GM19395 (cell line): ENCODE measurements around the gene FAM111B.
"Not testable (repeated sequence)": the region's sequence is repeated elsewhere in the genome, so short reads cannot be mapped to it uniquely, and the experiment has no call there.

Experiments
- ATAC-seq: cut with Tn5 transposase; IDR thresholded peaks from one replicate; pipeline ENCODE4 v1.9.1; 2021; ENCODE audit warnings: mild to moderate bottlenecking, moderate library complexity; ENCODE audit not compliant: unreplicated experiment

The FAM111B gene

DNA sequence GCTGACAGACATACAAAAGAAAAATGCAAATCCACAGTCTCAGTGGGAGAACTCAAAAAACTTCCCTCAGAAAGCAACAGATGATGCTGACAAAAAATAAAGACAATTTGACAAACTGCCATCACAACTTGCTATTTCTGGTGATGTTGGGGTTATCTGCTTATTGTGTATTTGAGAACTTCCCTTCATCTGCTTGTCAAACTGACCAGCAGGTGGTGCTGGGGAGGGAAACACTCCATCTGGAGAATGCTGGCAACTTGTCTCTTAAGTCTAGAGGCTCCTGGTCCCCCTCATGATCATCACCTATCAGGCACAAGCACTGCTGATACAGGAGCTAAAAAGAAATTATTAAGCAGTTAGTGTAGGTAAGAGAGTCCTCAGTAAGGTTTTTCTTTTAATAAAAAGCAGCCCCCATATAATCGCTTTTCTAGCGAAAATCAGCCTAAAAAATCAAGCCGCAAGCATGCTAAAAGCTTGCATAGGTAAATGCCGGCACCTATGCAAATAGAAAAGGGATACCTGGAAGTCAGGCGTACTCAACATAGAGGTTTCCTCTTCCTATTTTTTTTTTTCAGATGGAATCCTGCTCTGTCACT is 9.8 kb upstream of the FAM111B start:
- peak; percentile 56 for ATAC-seq

DNA sequence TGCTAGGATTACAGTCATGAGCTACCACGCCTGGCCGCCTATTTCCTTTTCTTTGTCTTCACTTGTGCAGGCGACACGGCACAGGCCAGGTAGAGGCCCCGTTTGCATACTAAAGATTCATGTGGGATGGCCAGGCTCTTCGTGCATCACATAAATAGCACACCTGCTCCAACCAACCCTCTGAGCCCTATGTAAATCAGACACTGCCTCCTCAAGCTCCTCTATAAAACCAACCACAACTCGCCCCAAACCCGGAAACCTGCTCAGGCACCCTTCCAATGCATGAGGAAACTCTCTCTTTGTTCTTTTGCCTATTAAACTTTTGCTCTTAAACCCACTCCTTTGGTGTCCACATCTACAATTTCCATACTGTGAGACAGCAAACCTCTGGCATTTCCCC is 9.1 kb upstream of the FAM111B start:
- peak; percentile 27 for ATAC-seq

DNA sequence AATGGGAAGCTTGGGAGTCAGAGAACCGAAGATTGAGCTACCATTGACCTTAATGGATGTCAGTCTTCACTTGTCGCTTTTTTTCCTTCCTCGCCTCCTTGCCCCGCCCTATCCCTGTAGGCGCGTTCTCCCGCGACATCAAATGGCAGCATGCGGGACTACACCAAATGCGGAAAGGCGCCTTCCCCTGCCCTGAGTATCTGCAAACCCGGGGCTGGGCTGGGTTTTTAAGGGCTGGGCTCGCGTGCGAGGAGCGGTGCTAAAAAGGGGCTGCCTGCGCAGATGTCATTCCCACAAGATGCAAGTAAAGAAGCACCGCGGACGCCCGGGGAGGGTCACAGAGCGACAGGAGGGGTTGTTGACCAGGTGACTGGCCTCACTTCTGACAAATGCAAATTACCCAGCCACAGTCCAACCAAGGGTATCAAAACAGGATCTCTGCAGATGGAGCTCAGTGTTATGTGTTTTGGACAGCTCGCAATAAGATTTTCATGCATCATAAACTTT is 4.7 kb upstream of the FAM111B start:
- ATAC-seq: peak; percentile 66

DNA sequence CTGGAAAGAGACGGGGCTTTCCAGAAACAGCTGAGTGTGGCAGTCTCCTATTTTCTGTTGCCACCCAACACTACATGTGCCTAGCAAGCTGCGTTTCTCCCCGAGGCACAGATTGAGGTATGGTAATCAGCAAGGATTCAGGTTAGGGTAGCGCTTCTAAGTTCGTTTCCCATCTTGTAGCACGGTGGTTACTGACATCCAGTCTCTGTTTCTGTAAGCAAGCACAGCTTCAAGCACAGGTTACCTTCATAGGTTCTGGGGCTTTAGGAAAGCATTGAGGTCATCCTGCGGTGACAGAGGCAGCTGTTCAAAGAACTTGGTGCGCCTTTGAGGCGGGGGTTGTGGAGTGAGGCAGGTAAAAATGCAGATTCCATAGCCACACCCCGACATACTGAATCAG is 684 bp downstream of the FAM111B start:
- ATAC-seq: peak; percentile 44

DNA sequence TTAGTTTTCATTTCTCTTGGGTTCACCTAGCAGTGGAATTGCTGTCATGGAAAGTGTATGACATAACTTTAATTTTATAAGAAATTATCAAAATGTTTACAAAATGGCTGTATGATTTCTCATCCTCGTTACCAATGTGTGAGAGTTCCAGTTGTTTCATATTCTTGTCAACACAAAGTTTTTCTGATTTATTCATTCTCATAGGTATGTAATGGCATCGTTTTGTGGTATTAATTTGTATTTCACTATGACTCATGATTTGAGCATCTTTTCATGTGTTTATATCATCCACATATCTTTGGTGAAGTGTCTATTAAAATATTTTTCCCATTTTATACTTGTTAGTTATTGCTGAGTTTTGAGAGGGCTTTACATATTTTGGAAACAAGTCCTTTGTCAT is 5.5 kb downstream of the FAM111B start:
- no peak for ATAC-seq

DNA sequence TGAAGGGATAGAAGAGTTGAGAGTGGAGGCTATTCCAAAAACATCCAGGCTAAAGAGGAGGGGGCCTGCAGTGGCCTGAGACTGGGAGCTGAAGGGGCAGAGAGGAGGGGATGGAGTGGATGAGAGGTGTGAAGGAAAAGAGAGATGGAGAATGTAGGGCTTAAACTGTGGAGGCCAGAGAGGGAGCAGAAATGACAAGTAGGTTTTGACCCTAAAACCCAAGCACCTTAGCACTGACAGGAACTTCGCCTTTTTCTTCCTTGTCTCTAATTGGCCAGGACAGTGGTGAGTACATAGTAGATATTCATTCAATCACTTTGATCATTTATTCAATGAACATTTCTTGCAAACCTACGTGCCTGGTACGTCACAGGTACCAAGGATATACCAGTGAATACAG is 7.3 kb downstream of the FAM111B start:
- no peak for ATAC-seq

DNA sequence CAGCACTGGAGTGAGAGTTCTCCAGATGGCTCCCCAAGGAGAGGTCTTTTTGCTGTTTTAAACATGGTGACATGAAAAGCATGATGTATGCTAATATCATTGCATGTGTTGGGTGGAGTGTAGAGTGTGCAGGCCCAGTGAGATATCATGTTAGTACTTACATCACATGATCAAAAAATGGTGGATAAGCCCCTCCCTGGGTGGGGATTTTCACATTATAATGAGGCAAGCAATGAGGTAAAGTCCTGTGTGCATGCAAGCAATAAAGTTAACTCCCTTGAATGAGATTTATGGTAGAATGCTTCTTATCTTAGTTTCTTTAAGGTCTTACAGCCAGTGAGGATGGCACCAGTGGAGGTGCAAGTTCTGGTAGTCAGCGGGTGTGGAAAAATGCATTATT is 8.5 kb downstream of the FAM111B start:
- no peak for ATAC-seq

DNA sequence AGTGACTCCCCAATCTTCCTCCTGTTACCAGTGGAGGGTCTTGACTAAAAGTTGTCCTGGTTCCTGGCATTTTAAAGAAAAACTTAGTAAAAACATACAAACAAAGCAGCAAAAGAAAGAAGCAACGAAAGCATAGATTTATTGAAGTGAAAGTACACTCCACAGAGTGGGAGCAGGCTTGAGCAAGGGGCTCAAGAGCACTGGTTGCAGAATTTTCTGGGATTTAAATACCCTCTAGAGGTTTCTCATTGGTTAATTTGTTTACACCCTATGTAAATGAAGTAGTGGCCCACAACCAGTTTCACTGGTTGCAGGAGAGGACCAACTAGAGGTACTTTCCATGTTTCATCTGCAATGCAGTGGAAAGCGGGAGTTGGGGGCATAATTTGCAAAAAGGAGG is 10.7 kb downstream of the FAM111B start:
- no peak for ATAC-seq

DNA sequence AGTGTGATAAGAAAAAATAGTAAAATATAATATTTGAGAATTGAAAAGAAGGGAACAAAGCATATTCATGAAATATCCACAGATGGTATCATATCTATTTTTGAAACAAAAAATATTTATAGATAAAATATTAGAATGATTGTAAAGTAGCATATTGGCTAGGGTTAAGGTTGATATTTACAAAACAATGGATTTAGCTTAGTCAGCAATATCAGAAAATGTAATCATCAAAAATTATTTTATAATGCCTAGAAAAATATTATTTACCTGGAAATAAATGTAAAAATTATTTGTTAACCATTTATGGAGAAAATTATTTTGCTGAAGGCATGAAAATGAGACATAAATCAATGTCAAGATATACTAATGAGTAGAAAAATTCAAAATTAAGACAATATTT is 12.8 kb downstream of the FAM111B start:
- ATAC-seq: no peak

DNA sequence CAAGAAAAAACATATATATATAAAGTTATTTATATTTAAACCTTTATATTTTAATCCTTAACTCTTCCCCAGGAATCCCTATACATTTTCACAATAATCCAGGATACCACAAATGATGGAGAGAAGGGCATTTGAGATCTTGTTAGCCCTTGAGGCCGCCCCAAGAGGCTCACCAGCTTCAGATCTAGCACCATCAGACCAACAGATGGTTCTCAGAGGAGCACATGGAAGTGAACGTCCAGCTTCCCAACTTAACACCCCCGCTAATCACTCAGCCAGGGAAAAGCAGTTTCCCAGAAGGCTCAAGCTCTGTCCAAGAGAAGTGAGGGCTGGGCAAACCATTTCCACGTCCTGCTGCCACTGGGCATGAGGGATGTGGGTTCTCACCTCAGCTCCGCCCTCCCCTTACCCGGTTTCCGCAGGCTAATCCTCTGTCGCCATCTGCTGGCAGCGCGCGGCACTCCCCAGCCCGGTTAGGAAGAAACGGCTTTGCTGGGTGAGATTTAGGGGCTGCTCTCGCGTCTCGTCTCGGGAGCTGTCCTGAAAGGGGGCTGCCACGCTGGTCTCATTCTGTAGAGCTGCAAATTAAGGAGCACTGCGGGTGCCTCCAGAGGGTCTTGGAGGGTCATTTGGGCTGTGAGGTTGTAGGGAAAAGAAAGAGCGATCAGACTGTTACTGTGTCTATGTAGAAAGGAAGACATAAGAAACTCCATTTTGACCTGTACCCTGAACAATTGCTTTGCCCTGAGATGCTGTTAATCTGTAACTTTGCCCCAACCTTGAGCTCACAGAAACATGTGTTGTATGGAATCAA is 28.8 kb downstream of the FAM111B start:
- ATAC-seq: peak; percentile 99

DNA sequence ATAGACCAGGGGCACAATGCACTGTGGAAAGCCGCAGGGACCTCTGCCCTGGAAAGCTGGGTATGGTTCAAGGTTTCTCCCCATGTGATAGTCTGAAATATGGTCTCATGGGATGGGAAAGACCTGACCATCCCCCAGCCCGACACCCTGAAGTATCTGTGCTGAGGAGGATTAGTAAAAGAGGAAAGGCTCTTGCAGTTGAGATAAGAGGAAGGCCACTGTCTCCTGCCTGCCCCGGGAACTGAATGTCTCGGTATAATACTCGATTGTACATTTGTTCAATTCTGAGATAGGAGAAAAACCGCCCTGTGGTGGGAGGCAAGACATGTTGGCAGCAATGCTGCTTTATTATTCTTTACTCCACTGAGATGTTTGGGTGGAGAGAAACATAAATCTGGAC is 29.5 kb downstream of the FAM111B start:
- ATAC-seq: not testable (repeated sequence)

DNA sequence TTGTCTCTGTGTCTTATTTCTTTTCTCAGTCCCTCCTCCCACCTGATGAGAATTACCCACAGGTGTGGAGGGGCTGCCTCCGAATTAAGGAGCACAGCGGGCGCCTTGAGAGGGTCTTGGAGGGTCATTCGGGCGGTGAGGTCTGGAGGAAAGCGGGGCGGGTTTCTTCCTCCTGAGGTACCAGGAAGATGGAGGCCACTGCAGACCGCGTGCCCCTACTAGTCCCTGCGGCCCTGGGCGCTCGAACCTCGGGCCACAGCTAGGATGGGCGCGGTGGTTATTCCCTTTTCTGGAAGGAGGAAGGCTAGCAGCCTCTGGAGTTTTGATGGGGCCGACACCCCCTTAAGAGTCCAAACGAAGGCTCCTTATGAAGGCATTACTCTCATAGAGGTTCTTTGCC is 30.2 kb downstream of the FAM111B start:
- no peak for ATAC-seq

DNA sequence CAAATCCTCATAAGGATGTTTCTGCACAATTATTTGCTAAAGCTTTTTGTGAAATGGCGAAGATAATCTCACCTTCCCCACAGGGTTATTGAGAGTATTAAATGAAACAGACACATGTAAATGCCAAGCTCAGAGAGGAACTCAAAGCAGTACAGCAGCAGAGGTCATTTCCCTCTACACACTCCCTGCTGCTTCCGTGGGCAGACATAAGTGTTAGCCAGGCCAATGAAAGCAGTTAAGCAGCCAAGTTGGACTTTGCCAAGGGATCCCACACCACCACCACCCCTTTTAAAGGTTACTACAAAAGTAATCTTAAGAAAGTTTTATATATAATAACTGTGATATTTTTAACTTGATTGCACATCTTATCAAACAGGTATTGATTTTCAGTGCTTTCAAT is 31.6 kb downstream of the FAM111B start:
- no peak for ATAC-seq

DNA sequence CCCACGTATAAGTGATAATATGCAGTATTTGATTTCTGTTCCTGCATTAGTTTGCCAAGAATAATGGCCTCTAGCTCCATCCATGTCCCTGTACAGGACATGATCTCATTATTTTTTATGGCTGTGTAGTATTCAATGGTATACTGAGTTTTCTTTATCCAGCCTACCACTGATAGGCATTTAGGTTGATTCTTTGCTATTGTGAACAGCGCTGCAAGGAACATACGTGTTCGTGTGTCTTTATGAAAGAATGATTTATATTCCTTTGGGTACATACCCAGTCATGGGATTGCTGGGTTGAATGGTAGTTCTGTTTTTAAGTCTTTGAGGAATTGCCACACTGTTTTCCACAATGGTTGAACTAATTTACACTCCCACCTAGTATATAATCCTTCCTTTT is 34.2 kb downstream of the FAM111B start:
- ATAC-seq: no peak

DNA sequence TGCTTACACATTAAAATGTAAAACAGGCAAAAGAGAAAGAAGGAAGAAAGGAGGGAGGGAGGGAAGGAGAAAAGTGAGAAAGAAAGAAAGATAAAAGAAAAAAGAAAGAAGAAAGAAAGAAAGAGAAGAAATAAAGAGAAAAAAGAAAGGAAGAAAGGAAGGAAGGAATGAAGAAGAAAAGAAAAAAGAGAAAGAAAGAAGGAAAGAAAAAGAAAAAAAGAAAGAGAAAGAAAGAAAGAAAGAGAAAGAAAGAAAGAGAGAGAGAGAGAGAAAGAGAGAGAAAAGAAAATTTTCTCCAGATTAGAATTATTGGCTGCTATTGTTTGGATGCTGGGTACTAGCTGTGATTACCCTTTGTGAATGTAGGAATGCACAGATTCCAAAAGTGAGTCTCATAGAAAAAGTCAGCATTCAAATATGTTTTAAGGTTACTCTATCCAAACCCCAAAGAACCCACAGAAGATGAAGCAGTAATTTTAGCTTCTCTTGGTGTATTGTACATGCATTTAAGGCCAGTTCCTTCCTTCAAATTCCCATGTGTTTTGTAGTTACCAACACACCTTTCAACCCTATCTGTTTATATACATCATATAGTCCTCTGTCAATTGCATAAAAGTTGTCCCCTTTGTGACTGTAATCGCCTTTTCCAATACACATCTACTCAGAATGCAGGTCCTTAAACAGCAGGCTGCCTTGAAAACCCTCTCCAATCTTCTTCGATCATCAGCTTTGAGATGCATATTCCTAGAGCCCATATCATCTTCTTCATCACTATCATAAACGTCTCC is 34.8 kb downstream of the FAM111B start:
- ATAC-seq: peak; percentile 4

DNA sequence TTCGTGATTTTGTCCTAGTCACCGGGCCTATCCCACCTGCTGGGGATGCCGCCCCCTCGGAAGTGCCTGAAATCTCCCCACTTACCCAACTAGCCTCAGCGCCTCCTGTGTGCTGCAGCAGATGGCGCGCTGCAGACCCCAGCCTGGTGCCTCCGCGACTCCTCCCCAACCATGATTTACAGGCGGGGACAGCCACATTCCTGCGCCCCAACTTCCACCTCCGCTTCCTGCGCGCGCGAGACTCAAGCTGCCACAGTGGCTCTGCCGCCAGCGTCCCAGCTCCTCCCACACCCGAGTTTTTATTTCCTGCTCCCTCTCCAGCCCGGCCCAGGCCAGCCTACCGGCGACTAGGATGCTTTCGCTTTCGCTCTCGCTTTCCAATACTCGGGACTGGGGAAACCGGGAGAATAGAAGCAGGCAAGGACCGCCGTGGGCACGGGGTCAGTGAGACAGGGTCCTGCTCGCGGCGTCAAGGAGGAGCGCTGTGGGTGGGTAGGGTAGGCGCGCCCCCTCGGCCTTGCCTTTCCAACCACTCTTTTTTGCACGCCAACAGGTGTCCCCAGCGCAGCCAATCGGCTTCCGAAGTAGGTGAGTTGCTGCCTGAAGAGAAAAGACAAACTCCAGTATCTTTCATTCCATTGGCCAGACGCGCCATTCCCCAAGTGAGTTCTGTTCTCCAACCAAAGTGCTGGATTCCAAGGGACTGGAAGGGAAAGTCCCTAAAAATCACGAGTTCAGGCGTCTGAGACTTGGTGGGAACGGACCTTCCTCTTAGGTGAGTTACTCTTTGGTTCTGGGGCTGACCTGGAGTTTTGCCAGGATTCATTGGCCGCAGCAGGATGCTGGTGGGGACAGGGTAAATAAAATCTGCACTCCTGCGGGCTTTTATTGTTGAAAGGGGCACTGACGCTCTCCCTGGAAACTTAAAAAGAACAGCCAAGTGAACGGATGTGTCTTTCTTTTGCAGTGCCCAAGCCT is 35.8 kb downstream of the FAM111B start, which contains the start of gene FAM111A:
Gene FAM111A, plus strand, starts transcription at position 327 of the 978 bp plus-strand sequence. CDS start 6,017 bp downstream, outside the sequence.
- peak; percentile 77 for ATAC-seq

DNA sequence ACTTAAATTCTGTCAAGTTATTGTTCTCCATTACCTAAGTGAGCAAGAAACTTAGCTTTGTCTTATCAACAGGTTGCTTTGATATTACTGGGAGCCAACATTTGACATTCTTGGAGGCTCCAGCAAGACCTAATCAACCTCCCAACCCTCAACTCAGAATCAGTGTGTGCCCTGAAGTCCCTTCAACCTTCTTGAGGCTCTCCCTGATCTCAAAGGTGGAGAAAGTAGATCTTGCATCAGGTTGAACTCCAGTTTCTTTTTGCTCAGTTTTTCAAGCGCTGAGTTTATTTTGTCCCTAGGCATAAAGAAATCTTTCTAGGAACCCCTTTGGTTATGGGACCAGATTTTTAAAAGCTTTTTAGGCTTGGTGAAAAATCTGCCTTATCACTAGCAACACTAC is 37.1 kb downstream of the FAM111B start:
- no peak for ATAC-seq

DNA sequence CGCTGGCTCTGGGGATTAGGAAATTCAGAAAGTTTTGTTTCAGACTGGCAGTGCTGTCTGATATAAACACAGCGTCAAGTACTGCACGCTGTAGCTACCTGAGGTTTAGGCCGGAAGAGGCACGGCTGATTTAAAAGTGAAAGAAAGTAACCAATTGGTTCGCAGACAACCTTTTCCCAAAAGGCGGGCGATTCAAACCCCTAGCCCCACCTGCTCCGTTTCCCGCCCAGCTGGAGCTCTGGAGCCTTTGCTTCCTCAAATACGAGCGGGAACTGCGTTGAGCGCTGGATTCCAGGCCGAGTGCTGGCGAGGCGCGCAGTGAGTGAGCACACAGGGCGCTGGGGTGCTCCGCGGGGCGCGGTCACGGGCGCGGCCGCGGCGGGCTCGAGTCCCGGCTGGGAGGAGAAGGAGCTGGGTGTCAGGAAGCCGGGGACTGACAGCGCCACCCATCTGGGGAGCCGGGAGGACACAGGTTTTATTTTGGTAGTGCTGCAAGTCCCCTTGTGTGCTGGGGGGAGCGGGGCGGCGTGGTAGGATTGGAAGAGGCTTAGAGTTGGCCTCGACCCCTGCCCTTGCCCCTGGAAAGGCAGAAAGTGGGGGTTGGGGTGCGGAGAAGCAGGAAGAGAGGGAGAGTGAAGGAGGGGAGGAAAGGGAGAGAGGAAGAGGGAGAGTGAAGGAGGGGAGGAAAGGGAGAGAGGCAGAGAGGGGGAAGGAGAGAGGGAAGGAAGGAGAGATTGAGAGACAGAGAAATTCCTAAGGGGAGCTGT is 37.7 kb downstream of the FAM111B start:
- peak; percentile 69 for ATAC-seq

DNA sequence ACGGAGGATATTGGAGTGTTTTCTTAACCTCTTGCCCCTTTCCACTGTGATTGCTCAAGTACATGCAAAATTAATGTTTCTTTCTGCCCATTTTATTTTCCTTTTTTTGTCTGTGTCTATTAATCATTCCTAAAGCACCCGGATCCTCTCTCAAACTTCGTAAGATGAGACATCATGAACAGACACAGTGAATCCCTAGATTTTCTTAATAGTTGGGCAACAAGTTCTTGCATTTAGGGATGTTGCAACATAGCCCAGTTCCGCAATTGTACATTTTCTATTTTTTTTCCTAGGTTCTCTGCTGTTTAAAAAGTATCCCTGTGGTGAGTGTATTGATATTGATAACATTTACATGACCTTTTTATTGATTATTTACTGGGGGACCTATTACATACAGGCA is 38.5 kb downstream of the FAM111B start:
- ATAC-seq: no peak

DNA sequence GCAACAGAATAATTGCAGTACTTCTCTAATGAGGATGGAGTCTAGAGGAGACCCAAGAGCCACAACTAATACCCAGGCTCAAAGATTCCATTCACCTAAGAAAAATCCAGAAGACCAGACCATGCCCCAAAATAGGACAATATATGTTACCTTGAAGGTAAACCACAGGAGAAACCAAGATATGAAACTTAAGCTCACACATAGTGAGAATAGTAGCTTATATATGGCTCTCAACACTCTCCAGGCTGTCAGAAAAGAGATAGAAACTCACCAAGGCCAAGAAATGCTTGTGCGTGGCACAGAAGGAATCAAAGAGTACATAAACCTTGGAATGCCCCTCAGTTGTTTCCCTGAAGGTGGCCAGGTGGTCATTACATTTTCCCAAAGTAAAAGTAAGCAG is 44.7 kb downstream of the FAM111B start:
- ATAC-seq: peak; percentile 56
